ENCODE results near the gene ANKK1. TPM values are rescaled to one million over a fixed set of nuclear protein-coding genes. Genes with fewer than 3 reads are reported as not detected.

Gene ANKK1
- total RNA-seq, 1 experiment from 2014 or later: 0.22 TPM

GRCh38 chr11:113410414-113411135 lies 23.0 kb downstream of the ANKK1 start:
- Histone ChIP-seq H3K36me3 (ENCODE audit: control insufficient read depth in 1 of 2, insufficient read depth in 2 of 2, low read length in 2 of 2) (no peaks in the 10 kb centered on the region), H3K27me3 (ENCODE audit: insufficient read depth, low read length) (peaks cover 4% of the 10 kb centered on the region; the same call in 1 of the 2 replicates), H3K79me2 (ENCODE audit: insufficient read depth, low read length) (no peaks in the 10 kb centered on the region), H3K4me1 (ENCODE audit: control insufficient read depth in 1 of 2, insufficient read depth in 2 of 2, low read length in 2 of 2) (no peaks in the 10 kb centered on the region), H3K4me2 (ENCODE audit: low read length) (no peak overlapping the region), H3K9ac (ENCODE audit: low read length) (no peak overlapping the region), H3K9me2 (ENCODE audit: insufficient read depth) (no peaks in the 10 kb centered on the region), H4K20me1 (ENCODE audit: insufficient read depth) (no peaks in the 10 kb centered on the region), H3K27ac (ENCODE audit: low read depth, low read length) (no peak overlapping the region), H3K4me3 (replicated peaks in 1 of 2; ENCODE audit: low read depth in 1 of 2, low read length in 2 of 2) (no peak overlapping the region), H2AFZ (ENCODE audit: low read depth, low read length, poor library complexity, severe bottlenecking) (no peak overlapping the region), H3K9me3 (ENCODE audit: control insufficient read depth in 1 of 2, insufficient read depth in 1 of 2, low read depth in 1 of 2, low read length in 2 of 2) (no peaks in the 10 kb centered on the region)
- CTCF ChIA-PET: no interaction called here
- no peak for TF ChIP-seq POLR2A (IDR thresholded peaks at IDR 0.05; ENCODE audit: borderline replicate concordance, extremely low read depth, insufficient read depth, insufficient read length)
- TF ChIP-seq CEBPB (IDR thresholded peaks at IDR 0.05; ENCODE audit: low read depth): no peak
- TF ChIP-seq ZNF274 (IDR thresholded peaks at IDR 0.05; ENCODE audit: low read depth, low read length): no peak
- TF ChIP-seq EGR1 (IDR thresholded peaks at IDR 0.05; ENCODE audit: low read depth): no peak
- no peak for TF ChIP-seq EZH2 (IDR thresholded peaks at IDR 0.05)
- TF ChIP-seq EZH2phosphoT487 (IDR thresholded peaks at IDR 0.05; ENCODE audit: borderline replicate concordance): no peak
- TF ChIP-seq POLR2AphosphoS5 (IDR thresholded peaks at IDR 0.05; ENCODE audit: low read depth, low read length): no peak
- TF ChIP-seq TCF7L2 (IDR thresholded peaks at IDR 0.05; ENCODE audit: borderline replicate concordance, extremely low read depth, insufficient read depth, insufficient read length): no peak
- no peak for TF ChIP-seq CTCF (IDR thresholded peaks at IDR 0.05 in 2 of 3, conservative IDR thresholded peaks at IDR 0.05 in 1 of 3; ENCODE audit: borderline replicate concordance in 1 of 3, insufficient read depth in 1 of 3, low read depth in 2 of 3, low read length in 2 of 3)
- no peak for TF ChIP-seq FOSL1 (IDR thresholded peaks at IDR 0.05; ENCODE audit: low read depth)
- no peak for TF ChIP-seq ATF3 (IDR thresholded peaks at IDR 0.05)
- TF ChIP-seq SIN3A (IDR thresholded peaks at IDR 0.05; ENCODE audit: low read depth): no peak
- TF ChIP-seq CBX3 (IDR thresholded peaks at IDR 0.05; ENCODE audit: low read depth): no peak
- no peak for TF ChIP-seq ZBTB33 (IDR thresholded peaks at IDR 0.05; ENCODE audit: extremely low read depth, insufficient replicate concordance, low read length)
- RAD21 ChIA-PET (ENCODE audit: low non-redundant PET in 1 of 2, low total read pairs in 2 of 2, uncharacterized antibody in 2 of 2, unreplicated experiment in 2 of 2): no interaction called here
- intact Hi-C loops (cut with micrococcal nuclease): no loop called here
- ATAC-seq: no peak
- DNase-seq (ENCODE audit: low read depth, low spot score): no peak
- POLR2A ChIA-PET: no interaction called here
- BruUV-seq (replicated peaks): no TSS peak

Measured in HCT116 (cell line).